LNCAP (cell line): Measurements from ENCODE around the gene WNK2.

Experiments used
- TF ChIP-seq, protein P1 (sequence below): fragments of 450-650 bp; IDR thresholded peaks from 2 replicates; pipeline ENCODE4 v1.5.1; 2017; ENCODE audit warnings: mild to moderate bottlenecking

WNK2 gene

GRCh38 chr9:93222890-93223259, 38.9 kb downstream of the WNK2 start:
- TF ChIP-seq, protein P1, sequence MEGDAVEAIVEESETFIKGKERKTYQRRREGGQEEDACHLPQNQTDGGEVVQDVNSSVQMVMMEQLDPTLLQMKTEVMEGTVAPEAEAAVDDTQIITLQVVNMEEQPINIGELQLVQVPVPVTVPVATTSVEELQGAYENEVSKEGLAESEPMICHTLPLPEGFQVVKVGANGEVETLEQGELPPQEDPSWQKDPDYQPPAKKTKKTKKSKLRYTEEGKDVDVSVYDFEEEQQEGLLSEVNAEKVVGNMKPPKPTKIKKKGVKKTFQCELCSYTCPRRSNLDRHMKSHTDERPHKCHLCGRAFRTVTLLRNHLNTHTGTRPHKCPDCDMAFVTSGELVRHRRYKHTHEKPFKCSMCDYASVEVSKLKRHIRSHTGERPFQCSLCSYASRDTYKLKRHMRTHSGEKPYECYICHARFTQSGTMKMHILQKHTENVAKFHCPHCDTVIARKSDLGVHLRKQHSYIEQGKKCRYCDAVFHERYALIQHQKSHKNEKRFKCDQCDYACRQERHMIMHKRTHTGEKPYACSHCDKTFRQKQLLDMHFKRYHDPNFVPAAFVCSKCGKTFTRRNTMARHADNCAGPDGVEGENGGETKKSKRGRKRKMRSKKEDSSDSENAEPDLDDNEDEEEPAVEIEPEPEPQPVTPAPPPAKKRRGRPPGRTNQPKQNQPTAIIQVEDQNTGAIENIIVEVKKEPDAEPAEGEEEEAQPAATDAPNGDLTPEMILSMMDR: no peak

GRCh38 chr9:93223260-93224180, 39.6 kb downstream of the WNK2 start:
- TF ChIP-seq, protein P1: no peak

DNA sequence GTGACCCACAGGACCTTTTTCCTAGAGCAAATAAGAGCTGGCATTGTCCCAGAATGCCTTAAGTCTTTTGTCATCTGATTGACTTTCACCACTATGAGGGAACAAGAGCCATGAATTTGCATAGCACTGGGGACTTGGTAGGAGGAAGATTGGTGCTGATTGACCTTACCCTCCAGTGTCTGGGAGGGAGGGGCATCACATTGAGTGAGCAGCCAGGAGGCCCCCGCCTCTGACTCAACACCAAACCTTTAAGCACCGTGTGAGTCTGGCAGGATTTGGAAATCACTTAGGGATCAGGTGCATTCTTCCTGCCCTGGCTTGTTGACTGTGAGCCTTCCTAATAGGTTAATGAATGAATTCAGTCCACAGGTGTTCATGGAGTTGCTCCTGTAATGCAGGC, 40.7 kb downstream of the WNK2 start:
- TF ChIP-seq, protein P1: no peak

- TF ChIP-seq, protein P1: no peak
Observed at GRCh38 chr9:93225417-93225816, 41.5 kb downstream of the WNK2 start.

DNA sequence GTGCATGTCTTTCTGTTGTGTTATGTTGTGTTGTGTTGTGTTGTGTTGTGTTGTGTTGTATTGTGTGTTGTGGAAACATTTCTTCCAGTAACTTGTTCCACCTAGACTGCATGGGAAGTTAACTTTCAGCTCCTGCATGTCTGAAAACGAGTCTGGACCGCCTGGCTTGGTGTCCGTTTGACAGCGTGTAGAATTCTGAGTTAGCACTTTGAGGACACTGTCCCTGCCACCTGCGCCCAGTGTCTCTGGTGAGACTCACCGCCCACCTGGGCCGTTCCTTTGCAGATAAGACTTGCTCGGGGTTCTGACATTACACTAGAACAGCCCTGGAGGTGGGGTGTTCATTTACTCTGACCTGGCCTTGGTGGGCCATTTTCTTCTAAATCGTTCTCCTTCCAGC, 42.0 kb downstream of the WNK2 start:
- TF ChIP-seq, protein P1: no peak

DNA sequence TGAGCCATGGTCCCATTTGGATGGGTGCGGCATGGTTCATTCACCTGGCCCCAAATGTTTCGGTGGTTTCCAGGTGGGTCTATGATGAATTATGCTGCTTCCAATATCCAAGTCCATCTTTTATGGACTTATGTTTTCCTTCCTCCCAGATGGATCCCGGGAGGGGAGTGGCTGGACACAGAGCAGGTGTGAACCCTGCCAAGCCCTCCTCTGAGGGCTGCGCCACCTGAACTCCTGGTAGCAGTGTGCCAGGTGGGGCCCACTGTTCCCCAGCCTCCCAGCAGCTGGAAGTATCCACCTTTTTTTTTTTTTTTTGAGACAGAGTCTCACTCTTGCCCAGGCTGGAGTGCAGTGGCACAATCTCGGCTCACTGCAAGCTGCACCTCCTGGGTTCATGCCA, 42.9 kb downstream of the WNK2 start:
- TF ChIP-seq, protein P1: no peak

- TF ChIP-seq, protein P1: no peak
Observed at GRCh38 chr9:93228030-93228429, 44.1 kb downstream of the WNK2 start.
